HCT116 (cell line): ENCODE data around the gene ACTN4. TPM values are rescaled to one million over a fixed set of nuclear protein-coding genes. Genes with fewer than 3 reads are reported as not detected.

Source experiments
- ATAC-seq: fragments of 200-7000 bp; cut with Tn5 transposase; 2 replicates; pipeline ENCODE4 v1.9.1; 2020; ENCODE audit warnings: mild to moderate bottlenecking, moderate library complexity
- BruUV-seq: library from RNA; stranded (reverse); fragments of 400-500 nt; replicated peaks from 2 replicates; lab custom pipeline; 2021; lab: Mats Ljungman, UMichigan
- CTCF ChIA-PET: fragments of 300-600 bp; sonication (Branson Sonifier 250); formaldehyde crosslinking; loops from one replicate; lab custom pipeline; 2021; ENCODE audit warnings: antibody characterized with exemption; lab: Charles Lee
- POLR2A ChIA-PET: fragments of 300-600, 350-600 bp; sonication (Branson Sonifier 250); formaldehyde crosslinking; loops from one replicate; lab custom pipeline; 2021; ENCODE audit warnings: antibody characterized with exemption; lab: Charles Lee
- RAD21 ChIA-PET, 2 experiments: fragments of 300-600 bp; sonication (Branson Sonifier 250); formaldehyde crosslinking; loops; one replicate each; lab custom pipeline; 2023; ENCODE audit warnings: low total read pairs in 2 of 2; ENCODE audit not compliant: uncharacterized antibody in 2 of 2, unreplicated experiment in 2 of 2, low non-redundant PET in 1 of 2; lab: Charles Lee
- DNase-seq: peaks from one replicate; pipeline ENCODE4 v3.0.0-alpha.2; 2010; ENCODE audit warnings: low read depth, low spot score
- H2AFZ ChIP-seq: fragments of 200-600 bp; shearing (Covaris generic), sonication (generic); 2 replicates; pipeline ENCODE4 v1.6.1; 2017; ENCODE audit warnings: low read depth, mixed run types, mixed read lengths, antibody characterized with exemption, low read length; ENCODE audit not compliant: poor library complexity, severe bottlenecking
- H3K27ac ChIP-seq: 2 replicates; pipeline ENCODE4 v1.5.1; 2012; ENCODE audit warnings: low read depth, low read length
- H3K27me3 ChIP-seq: fragments of 200-600 bp; sonication (generic); 2 replicates; pipeline ENCODE4 v1.6.1; 2016; ENCODE audit warnings: mixed run types, low read length, mixed read lengths; ENCODE audit not compliant: insufficient read depth
- H3K36me3 ChIP-seq, 2 experiments: fragments of 200-500 bp in 1 of 2; fragments of 200-600 bp in 1 of 2; sonication (Bioruptor generic) in 1 of 2; sonication (generic) in 1 of 2; 2 replicates each; pipeline versions ENCODE4 v1.5.1 to v1.6.1; 2014 to 2016; ENCODE audit warnings: low read length in 2 of 2, inconsistent platforms in 1 of 2, mixed read lengths in 1 of 2, mixed run types in 1 of 2; ENCODE audit not compliant: insufficient read depth in 2 of 2, control insufficient read depth in 1 of 2
- H3K4me1 ChIP-seq, 2 experiments: fragments of 200-600 bp in 1 of 2; sonication (generic) in 1 of 2; 2 replicates each; pipeline versions ENCODE4 v1.5.1 to v1.6.1; 2012 to 2017; ENCODE audit warnings: low read length in 2 of 2, inconsistent platforms in 1 of 2, mild to moderate bottlenecking in 1 of 2, mixed read lengths in 1 of 2, mixed run types in 1 of 2, moderate library complexity in 1 of 2; ENCODE audit not compliant: insufficient read depth in 2 of 2, control insufficient read depth in 1 of 2
- H3K4me2 ChIP-seq: fragments of 200-600 bp; sonication (generic); 2 replicates; pipeline ENCODE4 v1.6.1; 2017; ENCODE audit warnings: mixed run types, low read length, mixed read lengths
- H3K4me3 ChIP-seq, 2 experiments: fragments of 200-600 bp in 1 of 2; sonication (generic) in 1 of 2; replicated peaks in 1 of 2; 2 replicates each; pipeline ENCODE4 v1.5.1; 2011 to 2016; ENCODE audit warnings: low read length in 2 of 2, control low read depth in 1 of 2, low read depth in 1 of 2, mild to moderate bottlenecking in 1 of 2, mixed read lengths in 1 of 2, mixed run types in 1 of 2
- H3K79me2 ChIP-seq: fragments of 200-600 bp; sonication (generic); 2 replicates; pipeline ENCODE4 v1.6.1; 2017; ENCODE audit warnings: mild to moderate bottlenecking, mixed run types, low read length, moderate library complexity, mixed read lengths; ENCODE audit not compliant: insufficient read depth
- H3K9ac ChIP-seq: fragments of 200-600 bp; sonication (generic); 2 replicates; pipeline ENCODE4 v1.6.1; 2016; ENCODE audit warnings: low read length, mixed read lengths
- H3K9me2 ChIP-seq: fragments of 200-600 bp; sonication (generic), shearing (Covaris generic); 2 replicates; pipeline ENCODE4 v1.6.1; 2017; ENCODE audit warnings: mixed run types, mild to moderate bottlenecking, moderate library complexity; ENCODE audit not compliant: insufficient read depth
- H3K9me3 ChIP-seq, 2 experiments: fragments of 200-500 bp in 1 of 2; fragments of 200-600 bp in 1 of 2; sonication (Bioruptor generic) in 1 of 2; sonication (generic) in 1 of 2; 2 replicates each; pipeline ENCODE4 v1.6.1; 2014 to 2017; ENCODE audit warnings: low read length in 2 of 2, mixed read lengths in 2 of 2, inconsistent platforms in 1 of 2, low read depth in 1 of 2, mild to moderate bottlenecking in 1 of 2, mixed run types in 1 of 2, moderate library complexity in 1 of 2; ENCODE audit not compliant: control insufficient read depth in 1 of 2, insufficient read depth in 1 of 2
- H4K20me1 ChIP-seq: fragments of 200-600 bp; sonication (generic), shearing (Covaris generic); 2 replicates; pipeline ENCODE4 v1.6.1; 2017; ENCODE audit warnings: mixed run types, mild to moderate bottlenecking, moderate library complexity; ENCODE audit not compliant: insufficient read depth
- TCF7L2 ChIP-seq: IDR thresholded peaks from 2 replicates; pipeline ENCODE4 v1.7.0; 2011; ENCODE audit warnings: borderline replicate concordance, inconsistent platforms; ENCODE audit not compliant: insufficient read depth, insufficient read length; ENCODE audit errors: extremely low read depth
- intact Hi-C: fragments of 100-400 bp; cut with micrococcal nuclease; formaldehyde crosslinking; loops from 2 replicates; pipeline ENCODE4 v1.10.0; 2022
- total RNA-seq: library from RNA; stranded (reverse); gene quantifications from one replicate; pipeline ENCODE4 v1.2.1, GENCODE V29; 2021; ENCODE audit not compliant: unreplicated experiment
- TF ChIP-seq, protein P1 (sequence below), 3 experiments: fragments of 200-600 bp in 1 of 3; sonication (generic) in 1 of 3; IDR thresholded peaks in 2 of 3; conservative IDR thresholded peaks in 1 of 3; 2 replicates each; pipeline ENCODE4 v1.5.1; 2012 to 2017; ENCODE audit warnings: low read depth in 2 of 3, low read length in 2 of 3, antibody characterized with exemption in 1 of 3, borderline replicate concordance in 1 of 3, control low read depth in 1 of 3, mild to moderate bottlenecking in 1 of 3, mixed read lengths in 1 of 3, mixed run types in 1 of 3, moderate library complexity in 1 of 3; ENCODE audit not compliant: insufficient read depth in 1 of 3

Gene ACTN4
- total RNA-seq, 1 experiment from 2014 or later = 651 TPM

DNA sequence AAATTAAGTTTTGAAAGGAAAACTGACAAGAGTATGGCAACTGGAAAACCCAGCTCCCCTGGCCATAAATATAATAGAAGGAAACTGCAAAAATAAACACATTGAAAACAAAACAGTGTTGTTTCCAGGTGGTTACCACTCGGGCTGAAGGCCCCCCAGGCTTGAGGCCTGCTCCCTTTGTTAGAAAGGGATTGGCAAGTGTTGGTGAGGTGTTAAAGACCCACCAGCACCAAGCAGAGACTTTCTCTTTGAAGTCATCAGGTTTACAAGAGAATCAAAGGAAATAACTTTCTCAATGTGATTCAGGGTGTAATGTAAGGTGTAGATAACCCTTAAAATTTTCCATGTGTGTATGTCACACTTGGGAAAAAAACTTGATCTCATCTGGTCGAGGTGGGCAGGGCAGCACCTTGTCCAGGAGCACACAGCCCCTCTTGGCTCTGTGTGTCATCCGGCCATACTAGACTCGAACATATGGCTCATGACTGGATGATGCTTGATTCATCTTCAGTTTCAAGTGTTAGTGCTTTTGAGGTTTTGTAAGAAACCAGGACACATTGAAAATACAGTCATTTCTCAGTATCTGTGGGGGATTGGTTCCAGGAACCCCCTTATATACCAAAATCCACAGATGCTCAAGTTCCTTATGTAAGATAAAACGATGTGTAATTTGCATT lies 7.8 kb downstream of the ACTN4 start:
- Histone ChIP-seq H3K36me3 (peaks cover 0 to 7% of the 10 kb centered on the region in 2 experiments; a peak in 1 of 4 replicates), H3K4me3 (0 out of 4 replicates have a peak overlapping the region, but pooled peaks of 1 of the 2 experiments have one; percentile 3), H3K4me2 (peak overlapping the region; percentile 75), H3K9me3 (no peaks in the 10 kb centered on the region), H4K20me1 (peaks cover 14% of the 10 kb centered on the region; the same call in 1 of the 2 replicates), H3K79me2 (peaks cover 100% of the 10 kb centered on the region), H3K9me2 (no peaks in the 10 kb centered on the region), H2AFZ (no peak overlapping the region), H3K27me3 (no peaks in the 10 kb centered on the region), H3K9ac (peak overlapping the region; percentile 71), H3K27ac (peak overlapping the region; percentile 72), H3K4me1 (peaks cover 98 to 100% of the 10 kb centered on the region in 2 experiments)
- no peak for DNase-seq
- no peak for ATAC-seq
- intact Hi-C loops = no loop called here
- RAD21 ChIA-PET = no interaction called here
- POLR2A ChIA-PET = no interaction called here
- CTCF ChIA-PET = no interaction called here
- no TSS peak for BruUV-seq
- TF ChIP-seq, protein P1, sequence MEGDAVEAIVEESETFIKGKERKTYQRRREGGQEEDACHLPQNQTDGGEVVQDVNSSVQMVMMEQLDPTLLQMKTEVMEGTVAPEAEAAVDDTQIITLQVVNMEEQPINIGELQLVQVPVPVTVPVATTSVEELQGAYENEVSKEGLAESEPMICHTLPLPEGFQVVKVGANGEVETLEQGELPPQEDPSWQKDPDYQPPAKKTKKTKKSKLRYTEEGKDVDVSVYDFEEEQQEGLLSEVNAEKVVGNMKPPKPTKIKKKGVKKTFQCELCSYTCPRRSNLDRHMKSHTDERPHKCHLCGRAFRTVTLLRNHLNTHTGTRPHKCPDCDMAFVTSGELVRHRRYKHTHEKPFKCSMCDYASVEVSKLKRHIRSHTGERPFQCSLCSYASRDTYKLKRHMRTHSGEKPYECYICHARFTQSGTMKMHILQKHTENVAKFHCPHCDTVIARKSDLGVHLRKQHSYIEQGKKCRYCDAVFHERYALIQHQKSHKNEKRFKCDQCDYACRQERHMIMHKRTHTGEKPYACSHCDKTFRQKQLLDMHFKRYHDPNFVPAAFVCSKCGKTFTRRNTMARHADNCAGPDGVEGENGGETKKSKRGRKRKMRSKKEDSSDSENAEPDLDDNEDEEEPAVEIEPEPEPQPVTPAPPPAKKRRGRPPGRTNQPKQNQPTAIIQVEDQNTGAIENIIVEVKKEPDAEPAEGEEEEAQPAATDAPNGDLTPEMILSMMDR (IDR thresholded peaks at IDR 0.05 in 2 of 3, conservative IDR thresholded peaks at IDR 0.05 in 1 of 3; ENCODE audit: borderline replicate concordance in 1 of 3, insufficient read depth in 1 of 3, low read depth in 2 of 3, low read length in 2 of 3) = no peak
- TF ChIP-seq TCF7L2 = peak; percentile 13
- TF ChIP-seq, all 23 proteins: peak for 1
